ENCODE data around the gene TAP1. TPM values are rescaled to one million over a fixed set of nuclear protein-coding genes. Genes with fewer than 3 reads are reported as not detected.
A peak's percentile ranks its signal among the peaks of the same experiment; 100 is the strongest.

The TAP1 gene
- total and polyA plus RNA-seq, 10 of the 15 experiments (the other 5 are each of a cell fraction or from before 2014, with no cell fraction given) = 33.4 to 249 (median 169) TPM

- Histone ChIP-seq H3K36me3 (ENCODE audit: control insufficient read depth in 2 of 2, insufficient read depth in 2 of 2, low read length in 1 of 2) (no peaks in the 10 kb centered on the region), H3K4me3 (peak overlapping the region; percentile 29; the same call in 1 of the 2 replicates), H3K27ac (ENCODE audit: control insufficient read depth, insufficient read depth) (peak overlapping the region; percentile 32), H3K79me2 (ENCODE audit: control insufficient read depth, insufficient read depth, low read length) (no peaks in the 10 kb centered on the region), H3K9ac (ENCODE audit: control insufficient read depth, insufficient read depth, low read length) (peak overlapping the region; percentile 47; the same call in 1 of the 2 replicates), H3K4me1 (ENCODE audit: control insufficient read depth, insufficient read depth, low read length) (peaks cover 19% of the 10 kb centered on the region), H3K27me3 (replicated peaks in 1 of 2; ENCODE audit: control insufficient read depth in 2 of 2, insufficient read depth in 2 of 2, low read length in 1 of 2) (peaks cover 0 to 5% of the 10 kb centered on the region in 2 experiments; a peak in 2 of 4 replicates), H3K9me3 (replicated peaks; ENCODE audit: control insufficient read depth, insufficient read depth, low read length) (no peaks in the 10 kb centered on the region; the same call in 1 of the 3 replicates), H4K20me1 (ENCODE audit: control insufficient read depth, insufficient read depth) (no peaks in the 10 kb centered on the region), H2AFZ (ENCODE audit: control insufficient read depth, low read depth, low read length) (peak overlapping the region; percentile 90), H3K4me2 (ENCODE audit: control insufficient read depth, insufficient read depth) (peak overlapping the region; percentile 93)
- RAD21 ChIA-PET (ENCODE audit: unreplicated experiment) = interaction anchor here (0.8 to 4.3 kb wide), 9 partner anchors 10 to 383 kb away, joined by 3 to 26 read pairs (median 4); partner anchors contain the start of gene HLA-DOB
- no peak for DNase-seq (ENCODE audit: low read depth, low spot score)
- SMC1A ChIA-PET (ENCODE audit: uncharacterized antibody, unreplicated experiment) = interaction anchor here (0.8 to 7.4 kb wide), 12 partner anchors 10 to 382 kb away, joined by 3 to 53 read pairs (median 6); no protein-coding TSS in a partner anchor
- ATAC-seq = peak; percentile 89
- in situ Hi-C loops (cut with MboI) = no loop called here
- CTCF ChIA-PET = interaction anchor here (0.6 to 2.3 kb wide), 19 partner anchors 9 to 616 kb away, joined by 3 to 23 read pairs (median 4); partner anchors contain the start of gene TAP2
- intact Hi-C loops (cut with micrococcal nuclease; ENCODE audit: unreplicated experiment) = loop anchor here (1.0 to 5.0 kb wide), 3 partner anchors 71 to 550 kb away; no protein-coding TSS in a partner anchor
- BruUV-seq (replicated peaks) = no TSS peak
- FAIRE-seq = peak; percentile 75
- POLR2A ChIA-PET = interaction anchor here (0.6 kb wide), 1 partner anchor 99 kb away, joined by 3 read pairs; no protein-coding TSS in a partner anchor
- 1% methylated on average over 30 of the region's 30 CpGs for WGBS (ENCODE audit: insufficient coverage, insufficient replicate concordance, low lambda C conversion rate, missing lambda C conversion rate)
- TF ChIP-seq RAD21 (IDR thresholded peaks at IDR 0.05; ENCODE audit: insufficient read depth, low read depth, low read length) (peak; percentile 74), MTA2 (IDR thresholded peaks at IDR 0.05; ENCODE audit: low read depth) (peak; percentile 64), FOXK2 (IDR thresholded peaks at IDR 0.05) (no peak), POU2F2 (IDR thresholded peaks at IDR 0.05; ENCODE audit: borderline replicate concordance, low read depth, low read length) (peak; percentile 60; the same call in 1 of the 3 replicates), CBX5 (IDR thresholded peaks at IDR 0.05; ENCODE audit: low read depth) (no peak), RELA (IDR thresholded peaks at IDR 0.05; ENCODE audit: borderline replicate concordance, partially characterized antibody) (peak; percentile 55), CEBPB (IDR thresholded peaks at IDR 0.05; ENCODE audit: borderline replicate concordance in 1 of 2, low read depth in 2 of 2, low read length in 2 of 2) (peak in 1 of 2 experiments; percentile 57; a peak in 1 of 4 replicates), DPF2 (IDR thresholded peaks at IDR 0.05) (no peak), SKIL (IDR thresholded peaks at IDR 0.05; ENCODE audit: low read depth, poor library complexity, severe bottlenecking) (peak; percentile 57), CTCF (IDR thresholded peaks at IDR 0.05 in 2 of 3, conservative IDR thresholded peaks at IDR 0.05 in 1 of 3; ENCODE audit: control insufficient read depth in 2 of 3, extremely low read depth in 1 of 3, insufficient read depth in 1 of 3, low read depth in 3 of 3, low read length in 3 of 3) (peak; percentile 69 to 89 (median 86)), HDAC6 (IDR thresholded peaks at IDR 0.05; ENCODE audit: unreplicated experiment) (no peak), NR2C1 (IDR thresholded peaks at IDR 0.05) (no peak)
These were observed 56.4 kb downstream of the TAP1 start for GRCh38 chr6:32796848-32797776.
